Nucleus accumbens (tissue), 56 donors: ENCODE data around the gene PLCB3.
A peak's percentile ranks its signal among the peaks of the same experiment; 100 is the strongest.
"Not testable (repeated sequence)": the region's sequence is repeated elsewhere in the genome, so short reads cannot be mapped to it uniquely, and the experiment has no call there.

Experiments
- DNase-seq, 56 donors: peaks; one replicate each; lab custom pipeline; 2025; lab: John Stamatoyannopoulos, UW

The PLCB3 gene

GRCh38 chr11:64314805-64315561 lies 63.7 kb downstream of the PLCB3 start:
- DNase-seq, result no peak

GRCh38 chr11:64315667-64316526 lies 64.6 kb downstream of the PLCB3 start:
- not testable (repeated sequence) for DNase-seq

- peak in 2 of 56 donors; percentile 52 to 63 for DNase-seq
Measured at GRCh38 chr11:64316672-64317324, 65.5 kb downstream of the PLCB3 start.

- peak; percentile 75 to 99 (median 96) for DNase-seq
Measured at GRCh38 chr11:64317325-64317960, 66.1 kb downstream of the PLCB3 start, which contains the start of gene TRMT112. TSS of gene TRMT112 (minus strand) at chr11:64317559. CDS start at chr11:64317526, 33 bp downstream.

GRCh38 chr11:64317961-64318765 lies 66.8 kb downstream of the PLCB3 start, which contains the start of gene PRDX5:
TSS of gene PRDX5 (plus strand) at chr11:64318121. CDS start at chr11:64318216, 95 bp downstream.
- DNase-seq, result peak; percentile 60 to 98 (median 95)
